C4-2B (cell line): ENCODE results near the gene MGME1.

Experiments used
- CTCF ChIP-seq: fragments of 450-650 bp; conservative IDR thresholded peaks from 2 replicates; pipeline ENCODE4 v1.5.1; 2017; ENCODE audit warnings: mild to moderate bottlenecking
- ZFX ChIP-seq: fragments of 450-650 bp; IDR thresholded peaks from 2 replicates; pipeline ENCODE4 v1.6.1; 2017

GRCh38 chr20:17936761-17937732, 31.8 kb upstream of the MGME1 start:
- TF ChIP-seq CTCF (no peak), ZFX (no peak)
